ENCODE data around the gene MANSC1.
"Not testable (repeated sequence)": the region's sequence is repeated elsewhere in the genome, so short reads cannot be mapped to it uniquely, and the experiment has no call there.

The MANSC1 gene

GRCh38 chr12:12323591-12323990 lies 26.5 kb downstream of the MANSC1 start:
- H3K4me1 ChIP-seq (ENCODE audit: insufficient read depth, poor library complexity, severe bottlenecking): no peaks in the 10 kb centered on the region
- no peak overlapping the region for H3K27ac ChIP-seq (ENCODE audit: poor library complexity, severe bottlenecking)
- H3K27me3 ChIP-seq (ENCODE audit: insufficient read depth, poor library complexity, severe bottlenecking): no peaks in the 10 kb centered on the region
- H3K4me3 ChIP-seq (ENCODE audit: severe bottlenecking): no peak overlapping the region
- H3K36me3 ChIP-seq (ENCODE audit: low read depth): no peaks in the 10 kb centered on the region
- no peak for ATAC-seq (ENCODE audit: low read depth)
- no peak for DNase-seq (ENCODE audit: low spot score)
- H3K9me3 ChIP-seq (ENCODE audit: severe bottlenecking): no peaks in the 10 kb centered on the region
- TF ChIP-seq, protein P1, sequence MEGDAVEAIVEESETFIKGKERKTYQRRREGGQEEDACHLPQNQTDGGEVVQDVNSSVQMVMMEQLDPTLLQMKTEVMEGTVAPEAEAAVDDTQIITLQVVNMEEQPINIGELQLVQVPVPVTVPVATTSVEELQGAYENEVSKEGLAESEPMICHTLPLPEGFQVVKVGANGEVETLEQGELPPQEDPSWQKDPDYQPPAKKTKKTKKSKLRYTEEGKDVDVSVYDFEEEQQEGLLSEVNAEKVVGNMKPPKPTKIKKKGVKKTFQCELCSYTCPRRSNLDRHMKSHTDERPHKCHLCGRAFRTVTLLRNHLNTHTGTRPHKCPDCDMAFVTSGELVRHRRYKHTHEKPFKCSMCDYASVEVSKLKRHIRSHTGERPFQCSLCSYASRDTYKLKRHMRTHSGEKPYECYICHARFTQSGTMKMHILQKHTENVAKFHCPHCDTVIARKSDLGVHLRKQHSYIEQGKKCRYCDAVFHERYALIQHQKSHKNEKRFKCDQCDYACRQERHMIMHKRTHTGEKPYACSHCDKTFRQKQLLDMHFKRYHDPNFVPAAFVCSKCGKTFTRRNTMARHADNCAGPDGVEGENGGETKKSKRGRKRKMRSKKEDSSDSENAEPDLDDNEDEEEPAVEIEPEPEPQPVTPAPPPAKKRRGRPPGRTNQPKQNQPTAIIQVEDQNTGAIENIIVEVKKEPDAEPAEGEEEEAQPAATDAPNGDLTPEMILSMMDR (IDR thresholded peaks at IDR 0.05; ENCODE audit: poor library complexity, severe bottlenecking): no peak

- Histone ChIP-seq H3K4me1 (ENCODE audit: insufficient read depth, poor library complexity, severe bottlenecking) (no peaks in the 10 kb centered on the region), H3K27me3 (ENCODE audit: insufficient read depth, poor library complexity, severe bottlenecking) (no peaks in the 10 kb centered on the region), H3K27ac (ENCODE audit: poor library complexity, severe bottlenecking) (no peak overlapping the region), H3K4me3 (ENCODE audit: severe bottlenecking) (no peak overlapping the region), H3K36me3 (ENCODE audit: low read depth) (no peaks in the 10 kb centered on the region), H3K9me3 (ENCODE audit: severe bottlenecking) (no peaks in the 10 kb centered on the region)
- TF ChIP-seq, protein P1 (IDR thresholded peaks at IDR 0.05; ENCODE audit: poor library complexity, severe bottlenecking): no peak
- ATAC-seq (ENCODE audit: low read depth) (no peak), DNase-seq (ENCODE audit: low spot score) (no peak)
Measured at GRCh38 chr12:12323118-12323517, 26.9 kb downstream of the MANSC1 start.

DNA sequence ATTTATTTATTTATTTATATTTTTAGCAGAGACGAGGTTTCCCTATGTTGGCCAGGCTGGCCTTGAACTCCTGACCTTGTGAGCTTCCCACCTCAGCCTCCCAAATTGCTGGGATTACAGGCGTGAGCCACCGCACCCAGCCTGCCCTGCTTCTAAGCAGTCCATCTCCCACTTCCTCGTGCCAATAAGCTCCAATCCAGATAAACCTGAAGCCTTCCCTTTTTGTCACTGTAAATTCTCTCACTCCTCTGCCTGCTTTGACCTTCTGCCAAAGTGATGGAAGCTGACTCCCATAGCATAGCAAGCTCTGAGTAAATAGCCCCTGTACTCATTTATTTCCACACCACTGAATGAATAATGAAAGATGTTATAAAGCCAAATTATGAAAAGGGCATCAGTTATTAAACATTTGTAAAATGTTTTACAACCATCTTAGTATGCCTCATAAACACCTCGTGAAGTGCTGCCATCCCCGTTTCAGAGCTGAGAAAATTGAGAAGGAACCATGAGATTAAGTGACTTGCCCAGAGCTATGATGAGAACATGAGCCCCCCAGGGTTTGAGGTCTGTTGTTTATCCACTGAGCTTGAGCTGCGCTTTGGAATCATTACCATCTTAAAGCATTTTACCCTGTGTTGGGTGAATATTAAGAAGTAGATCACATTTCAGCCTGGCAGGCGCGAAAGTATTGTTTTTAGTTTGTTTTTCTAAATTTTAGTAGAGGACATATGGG lies 30.4 kb downstream of the MANSC1 start:
- TF ChIP-seq, protein P1 (IDR thresholded peaks at IDR 0.05; ENCODE audit: poor library complexity, severe bottlenecking): no peak
- Histone ChIP-seq H3K27ac (ENCODE audit: poor library complexity, severe bottlenecking) (no peak overlapping the region), H3K4me1 (ENCODE audit: insufficient read depth, poor library complexity, severe bottlenecking) (no peaks in the 10 kb centered on the region), H3K36me3 (ENCODE audit: low read depth) (no peaks in the 10 kb centered on the region), H3K4me3 (ENCODE audit: severe bottlenecking) (no peak overlapping the region), H3K27me3 (ENCODE audit: insufficient read depth, poor library complexity, severe bottlenecking) (no peaks in the 10 kb centered on the region), H3K9me3 (ENCODE audit: severe bottlenecking) (no peaks in the 10 kb centered on the region)
- ATAC-seq (ENCODE audit: low read depth): no peak
- DNase-seq (ENCODE audit: low spot score): no peak

DNA sequence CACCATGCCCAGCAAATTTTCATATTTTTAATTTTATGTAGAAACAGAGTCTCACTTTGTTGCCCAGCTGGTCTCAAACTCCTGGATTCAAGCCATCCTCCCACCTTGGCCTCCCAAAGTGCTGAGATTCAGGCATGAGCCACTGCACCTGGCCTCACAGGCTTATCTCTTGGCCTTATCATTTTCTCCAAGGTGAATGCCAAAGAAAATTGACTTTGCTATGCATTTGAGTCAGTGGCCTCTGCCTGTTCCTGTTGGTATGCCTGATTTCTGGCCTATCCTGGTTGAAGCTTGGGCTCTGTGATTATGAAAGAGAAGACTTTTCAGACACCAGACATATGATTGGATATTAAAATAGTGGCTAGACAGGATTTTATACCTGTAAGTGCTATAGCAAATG lies 34.2 kb downstream of the MANSC1 start:
- Histone ChIP-seq H3K4me1 (ENCODE audit: insufficient read depth, poor library complexity, severe bottlenecking) (no peaks in the 10 kb centered on the region), H3K36me3 (ENCODE audit: low read depth) (no peaks in the 10 kb centered on the region), H3K4me3 (ENCODE audit: severe bottlenecking) (no peak overlapping the region), H3K9me3 (ENCODE audit: severe bottlenecking) (no peaks in the 10 kb centered on the region), H3K27me3 (ENCODE audit: insufficient read depth, poor library complexity, severe bottlenecking) (no peaks in the 10 kb centered on the region), H3K27ac (ENCODE audit: poor library complexity, severe bottlenecking) (no peak overlapping the region)
- TF ChIP-seq, protein P1 (IDR thresholded peaks at IDR 0.05; ENCODE audit: poor library complexity, severe bottlenecking): no peak
- DNase-seq (ENCODE audit: low spot score) (no peak), ATAC-seq (ENCODE audit: low read depth) (no peak)

DNA sequence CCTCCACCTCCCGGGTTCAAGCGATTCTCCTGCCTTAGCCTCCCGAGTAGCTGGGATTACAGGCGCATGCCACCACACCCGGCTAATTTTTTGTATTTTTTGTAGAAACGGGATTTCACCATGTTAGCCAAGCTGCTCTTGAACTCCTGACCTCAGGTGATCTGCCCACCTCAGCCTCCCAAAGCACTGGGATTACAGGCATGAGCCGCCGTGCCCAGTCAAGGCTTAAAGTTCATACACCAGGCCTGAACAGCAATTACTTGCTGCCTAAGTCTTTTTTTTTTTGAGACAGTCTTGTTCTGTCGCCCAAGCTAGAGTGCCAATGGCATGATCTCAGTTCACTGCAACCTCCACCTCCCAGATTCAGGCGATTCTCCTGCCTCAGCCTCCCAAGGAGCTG lies 39.3 kb downstream of the MANSC1 start:
- H3K36me3 ChIP-seq (ENCODE audit: low read depth); H3K27me3 ChIP-seq (ENCODE audit: insufficient read depth, poor library complexity, severe bottlenecking); H3K9me3 ChIP-seq (ENCODE audit: severe bottlenecking); DNase-seq (ENCODE audit: low spot score); H3K4me1 ChIP-seq (ENCODE audit: insufficient read depth, poor library complexity, severe bottlenecking); H3K4me3 ChIP-seq (ENCODE audit: severe bottlenecking); H3K27ac ChIP-seq (ENCODE audit: poor library complexity, severe bottlenecking); ATAC-seq (ENCODE audit: low read depth): not testable (repeated sequence)

Measured in RWPE2 (cell line).